HepG2 (cell line): Measurements from ENCODE around the gene ABCB11. TPM values are rescaled to one million over a fixed set of nuclear protein-coding genes. Genes with fewer than 3 reads are reported as not detected.

Experiments used
- ETV6 ChIP-seq: sonication (generic); formaldehyde crosslinking; conservative IDR thresholded peaks from 2 replicates; pipeline ENCODE4 v1.4.0; 2020; ENCODE audit warnings: missing genetic modification reagents
- HMG20A ChIP-seq: IDR thresholded peaks from 2 replicates; pipeline ENCODE4 v1.6.1; 2016; ENCODE audit warnings: borderline replicate concordance
- KDM1A ChIP-seq: IDR thresholded peaks from 2 replicates; pipeline ENCODE4 v1.6.1; 2016; ENCODE audit warnings: missing compliant biosample characterization
- polyA plus RNA-seq, 8 experiments: library from polyadenylated mRNA; depleted of rRNA in 3 of 8; stranded (reverse) in 7 of 8; unstranded in 1 of 8; fragments of >200 nt; fragmentation: Illumina TruSeq in 4 of 8; extraction: Trizol in 4 of 8; gene quantifications; 2 replicates each; pipeline versions ENCODE4 v1.2.1 to v1.2.3, GENCODE V29; 2011 to 2016; ENCODE audit warnings: low read depth in 4 of 8, missing spikeins in 1 of 8, mixed read lengths in 1 of 8; ENCODE audit not compliant: insufficient read depth in 1 of 8
- total RNA-seq, 5 experiments: library from RNA; depleted of rRNA; stranded (reverse); fragments of >200 nt; fragmentation: Illumina TruSeq; extraction: Trizol; gene quantifications; 2 replicates each; pipeline ENCODE4 v1.2.3, GENCODE V29; 2016; ENCODE audit warnings: low read depth in 1 of 5
- TF ChIP-seq, protein P1 (sequence below): sonication (generic); formaldehyde crosslinking; conservative IDR thresholded peaks from 2 replicates; pipeline ENCODE4 v1.4.0; 2020; ENCODE audit warnings: missing genetic modification reagents
- TF ChIP-seq, protein P2 (sequence below): sonication (generic); formaldehyde crosslinking; conservative IDR thresholded peaks from 2 replicates; pipeline ENCODE4 v1.8.0; 2022; ENCODE audit warnings: missing genetic modification reagents
- TF ChIP-seq, protein P3 (sequence below): sonication (generic); formaldehyde crosslinking; conservative IDR thresholded peaks from 2 replicates; pipeline ENCODE4 v1.4.0; 2020; ENCODE audit warnings: missing genetic modification reagents

The ABCB11 gene
- total and polyA plus RNA-seq, 2 of the 13 experiments (the other 11 are each of a cell fraction or from before 2014, with no cell fraction given): not detected

DNA sequence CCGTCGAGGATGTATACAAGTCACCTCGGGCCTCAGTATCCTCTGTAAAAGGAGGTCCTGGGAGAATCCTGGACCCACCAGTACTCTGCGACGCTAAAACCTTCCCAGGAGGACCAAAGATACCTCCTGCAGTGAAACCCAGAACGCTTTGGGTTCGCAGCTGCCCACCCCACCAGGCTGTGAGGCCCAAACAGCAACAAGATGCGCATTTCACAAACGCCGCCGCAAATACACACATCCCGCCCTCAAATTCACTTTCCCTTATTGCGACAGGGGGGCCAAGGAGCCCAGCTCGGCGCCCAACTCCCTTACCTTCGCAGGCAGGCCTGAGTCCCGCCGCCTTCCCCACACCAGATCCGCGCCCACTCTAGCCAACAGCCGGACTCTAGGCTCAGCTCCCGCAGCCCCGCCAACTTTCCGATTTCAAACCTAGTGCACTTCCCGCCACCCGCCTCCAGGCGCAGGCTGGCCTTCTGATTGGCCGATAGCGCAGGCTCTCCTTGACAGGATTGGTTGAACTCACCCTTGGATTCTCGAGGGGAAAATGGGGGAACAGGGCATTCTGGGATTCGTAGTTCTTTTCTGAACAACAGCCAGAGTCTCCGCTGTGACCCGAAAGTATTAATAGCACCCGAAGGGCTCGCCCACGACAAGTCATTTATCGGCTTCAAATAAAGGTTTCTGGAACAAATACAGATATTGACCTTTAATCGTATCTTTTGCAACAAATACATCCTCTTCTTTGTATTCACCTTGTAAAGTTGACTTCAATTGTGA is 140.9 kb downstream of the ABCB11 start, which contains the start of gene SPC25 (continued):
- TF ChIP-seq, protein P1, sequence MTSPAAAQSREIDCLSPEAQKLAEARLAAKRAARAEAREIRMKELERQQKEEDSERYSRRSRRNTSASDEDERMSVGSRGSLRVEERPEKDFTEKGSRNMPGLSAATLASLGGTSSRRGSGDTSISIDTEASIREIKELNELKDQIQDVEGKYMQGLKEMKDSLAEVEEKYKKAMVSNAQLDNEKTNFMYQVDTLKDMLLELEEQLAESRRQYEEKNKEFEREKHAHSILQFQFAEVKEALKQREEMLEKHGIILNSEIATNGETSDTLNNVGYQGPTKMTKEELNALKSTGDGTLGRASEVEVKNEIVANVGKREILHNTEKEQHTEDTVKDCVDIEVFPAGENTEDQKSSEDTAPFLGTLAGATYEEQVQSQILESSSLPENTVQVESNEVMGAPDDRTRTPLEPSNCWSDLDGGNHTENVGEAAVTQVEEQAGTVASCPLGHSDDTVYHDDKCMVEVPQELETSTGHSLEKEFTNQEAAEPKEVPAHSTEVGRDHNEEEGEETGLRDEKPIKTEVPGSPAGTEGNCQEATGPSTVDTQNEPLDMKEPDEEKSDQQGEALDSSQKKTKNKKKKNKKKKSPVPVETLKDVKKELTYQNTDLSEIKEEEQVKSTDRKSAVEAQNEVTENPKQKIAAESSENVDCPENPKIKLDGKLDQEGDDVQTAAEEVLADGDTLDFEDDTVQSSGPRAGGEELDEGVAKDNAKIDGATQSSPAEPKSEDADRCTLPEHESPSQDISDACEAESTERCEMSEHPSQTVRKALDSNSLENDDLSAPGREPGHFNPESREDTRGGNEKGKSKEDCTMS (CRISPR knock-in tag): no peak
- TF ChIP-seq ETV6 (peak; percentile 75; the same call in 1 of the 2 replicates), KDM1A (CRISPR knock-in tag) (no peak), HMG20A (CRISPR knock-in tag) (no peak)
- TF ChIP-seq, protein P2, sequence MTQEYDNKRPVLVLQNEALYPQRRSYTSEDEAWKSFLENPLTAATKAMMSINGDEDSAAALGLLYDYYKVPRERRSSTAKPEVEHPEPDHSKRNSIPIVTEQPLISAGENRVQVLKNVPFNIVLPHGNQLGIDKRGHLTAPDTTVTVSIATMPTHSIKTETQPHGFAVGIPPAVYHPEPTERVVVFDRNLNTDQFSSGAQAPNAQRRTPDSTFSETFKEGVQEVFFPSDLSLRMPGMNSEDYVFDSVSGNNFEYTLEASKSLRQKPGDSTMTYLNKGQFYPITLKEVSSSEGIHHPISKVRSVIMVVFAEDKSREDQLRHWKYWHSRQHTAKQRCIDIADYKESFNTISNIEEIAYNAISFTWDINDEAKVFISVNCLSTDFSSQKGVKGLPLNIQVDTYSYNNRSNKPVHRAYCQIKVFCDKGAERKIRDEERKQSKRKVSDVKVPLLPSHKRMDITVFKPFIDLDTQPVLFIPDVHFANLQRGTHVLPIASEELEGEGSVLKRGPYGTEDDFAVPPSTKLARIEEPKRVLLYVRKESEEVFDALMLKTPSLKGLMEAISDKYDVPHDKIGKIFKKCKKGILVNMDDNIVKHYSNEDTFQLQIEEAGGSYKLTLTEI (CRISPR knock-in tag): no peak
- TF ChIP-seq, protein P3, sequence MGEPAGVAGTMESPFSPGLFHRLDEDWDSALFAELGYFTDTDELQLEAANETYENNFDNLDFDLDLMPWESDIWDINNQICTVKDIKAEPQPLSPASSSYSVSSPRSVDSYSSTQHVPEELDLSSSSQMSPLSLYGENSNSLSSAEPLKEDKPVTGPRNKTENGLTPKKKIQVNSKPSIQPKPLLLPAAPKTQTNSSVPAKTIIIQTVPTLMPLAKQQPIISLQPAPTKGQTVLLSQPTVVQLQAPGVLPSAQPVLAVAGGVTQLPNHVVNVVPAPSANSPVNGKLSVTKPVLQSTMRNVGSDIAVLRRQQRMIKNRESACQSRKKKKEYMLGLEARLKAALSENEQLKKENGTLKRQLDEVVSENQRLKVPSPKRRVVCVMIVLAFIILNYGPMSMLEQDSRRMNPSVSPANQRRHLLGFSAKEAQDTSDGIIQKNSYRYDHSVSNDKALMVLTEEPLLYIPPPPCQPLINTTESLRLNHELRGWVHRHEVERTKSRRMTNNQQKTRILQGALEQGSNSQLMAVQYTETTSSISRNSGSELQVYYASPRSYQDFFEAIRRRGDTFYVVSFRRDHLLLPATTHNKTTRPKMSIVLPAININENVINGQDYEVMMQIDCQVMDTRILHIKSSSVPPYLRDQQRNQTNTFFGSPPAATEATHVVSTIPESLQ (CRISPR knock-in tag): 0 out of 2 replicates have a peak, but pooled peaks have one; percentile 80
